Ovary (tissue), 9 donors: ENCODE measurements around the gene BTC. TPM values are rescaled to one million over a fixed set of nuclear protein-coding genes. Genes with fewer than 3 reads are reported as not detected.
"Not testable (repeated sequence)": the region's sequence is repeated elsewhere in the genome, so short reads cannot be mapped to it uniquely, and the experiment has no call there.

Source experiments
- DNase-seq, 5 donors: peaks; one replicate each; pipeline ENCODE4 v3.0.0-alpha.2; 2019 to 2020
- H3K27ac ChIP-seq, 2 donors: fragments of 200-600 bp; one replicate each; pipeline versions ENCODE4 v1.5.1 to v1.8.0; 2019 to 2022
- H3K27me3 ChIP-seq: fragments of 200-600 bp; one replicate; pipeline ENCODE4 v1.8.0; 2022
- H3K36me3 ChIP-seq: fragments of 200-600 bp; sonication (generic); one replicate; pipeline ENCODE4 v1.5.1; 2019
- H3K4me1 ChIP-seq: one replicate; pipeline ENCODE4 v1.8.1; 2013; ENCODE audit warnings: mild to moderate bottlenecking, moderate library complexity; ENCODE audit not compliant: insufficient read depth
- H3K4me3 ChIP-seq: fragments of 200-600 bp; sonication (generic); one replicate; pipeline ENCODE4 v1.5.1; 2017
- H3K9me3 ChIP-seq, 2 donors: fragments of 200-600 bp in 1 of 2; sonication (generic) in 1 of 2; one replicate each; pipeline versions ENCODE4 v1.5.1 to v1.8.1; 2013 to 2019; ENCODE audit warnings: mild to moderate bottlenecking in 1 of 2, moderate library complexity in 1 of 2
- EP300 ChIP-seq: sonication (generic); formaldehyde crosslinking; IDR thresholded peaks from one replicate; pipeline ENCODE4 v1.6.1; 2017; ENCODE audit warnings: antibody characterized with exemption
- POLR2A ChIP-seq: fragments of 450-650 bp; IDR thresholded peaks from one replicate; pipeline ENCODE4 v1.6.1; 2017; ENCODE audit warnings: antibody characterized with exemption, mild to moderate bottlenecking, moderate library complexity
- WGBS, 3 donors: extraction: QIAGEN DNeasy Blood & Tissue Kit in 1 of 3; methylation state at CpG; one replicate each; pipeline versions ENCODE4 v1.1.5 to v1.1.7; 2013 to 2017; 5-methylcytosine and 5-hydroxymethylcytosine counted together
- intact Hi-C, 4 donors: fragments of 100-400 bp; cut with DNase I; formaldehyde crosslinking; loops; one replicate each; pipeline versions ENCODE4 v1.11.0 to v1.15.1; 2022 to 2023
- polyA plus RNA-seq, 2 donors: library from polyadenylated mRNA; stranded (reverse); fragments of 200-250 nt in 1 of 2; fragments of 350-450 nt in 1 of 2; fragmentation: Illumina TruSeq in 1 of 2; extraction: RNeasy Lipid Tissue Mini Kit (QIAGEN cat#74804) in 1 of 2; gene quantifications; one replicate each; pipeline ENCODE4 v1.2.3, GENCODE V29; 2013 to 2014
- total RNA-seq, 7 donors: library from RNA; depleted of rRNA in 2 of 7; stranded (reverse); fragments of >200 nt in 2 of 7; fragmentation: NEBNext Ultra II Directional in 3 of 7; extraction: Animal tissue kit (Norgen Biotek cat#: 25700) in 3 of 7; gene quantifications; one replicate each; pipeline versions ENCODE4 v1.1.0 to v1.2.4, GENCODE V29; 2016 to 2023
- TF ChIP-seq, protein P1 (sequence below), 3 donors: fragments of 450-650 bp in 2 of 3; fragments of 200-600 bp in 1 of 3; IDR thresholded peaks; one replicate each; pipeline versions ENCODE4 v1.5.1 to v1.8.0; 2016 to 2022; ENCODE audit warnings: antibody characterized with exemption in 3 of 3, mild to moderate bottlenecking in 1 of 3
- donor health status: DM: no; HTN: no; CAD: no; lungs with moderate emphysema.
- donor health status: DM: no; HTN: no; CAD: no.
- donor health status: Bipolar disorder and iron deficiency.
- donor health status: DM: yes; HTN: yes; CAD: no.
- donor health status: DM: no; HTN: no; CAD: no.
- donor health status: DM: yes; HTN: yes; CAD: no.

Gene BTC
- total and polyA plus RNA-seq, 9 donors: 0.24 to 30.0 (median 0.97) TPM

DNA sequence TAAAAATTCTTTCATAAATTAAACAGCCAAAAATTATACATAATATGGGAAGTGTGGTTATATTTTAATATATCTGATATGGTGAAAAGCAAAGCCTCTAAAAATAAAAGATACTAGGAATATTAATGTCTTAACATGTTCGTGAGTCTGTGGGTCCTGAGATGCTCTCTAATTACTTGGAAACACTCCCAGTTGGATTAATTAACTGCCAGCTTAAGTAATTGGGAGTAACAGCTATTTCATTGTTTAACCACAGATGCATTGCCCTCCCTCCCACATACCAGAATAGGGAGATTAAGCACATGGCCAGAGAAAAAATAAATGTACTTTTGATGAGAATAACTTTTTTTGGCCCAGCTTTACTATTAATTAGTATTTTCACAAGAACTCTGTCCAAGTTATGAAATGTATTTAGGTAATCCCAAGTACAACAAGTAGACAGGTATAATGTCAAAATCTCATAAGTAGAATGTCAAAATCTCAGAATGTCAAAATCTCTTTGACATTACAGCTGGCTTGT, 79.7 kb downstream of the BTC start:
- Histone ChIP-seq H3K27me3 (no peaks in the 10 kb centered on the region), H3K9me3 (no peaks in the 10 kb centered on the region), H3K4me1 (no peaks in the 10 kb centered on the region), H3K36me3 (no peaks in the 10 kb centered on the region), H3K4me3 (no peak overlapping the region), H3K27ac (no peak overlapping the region)
- TF ChIP-seq, protein P1, sequence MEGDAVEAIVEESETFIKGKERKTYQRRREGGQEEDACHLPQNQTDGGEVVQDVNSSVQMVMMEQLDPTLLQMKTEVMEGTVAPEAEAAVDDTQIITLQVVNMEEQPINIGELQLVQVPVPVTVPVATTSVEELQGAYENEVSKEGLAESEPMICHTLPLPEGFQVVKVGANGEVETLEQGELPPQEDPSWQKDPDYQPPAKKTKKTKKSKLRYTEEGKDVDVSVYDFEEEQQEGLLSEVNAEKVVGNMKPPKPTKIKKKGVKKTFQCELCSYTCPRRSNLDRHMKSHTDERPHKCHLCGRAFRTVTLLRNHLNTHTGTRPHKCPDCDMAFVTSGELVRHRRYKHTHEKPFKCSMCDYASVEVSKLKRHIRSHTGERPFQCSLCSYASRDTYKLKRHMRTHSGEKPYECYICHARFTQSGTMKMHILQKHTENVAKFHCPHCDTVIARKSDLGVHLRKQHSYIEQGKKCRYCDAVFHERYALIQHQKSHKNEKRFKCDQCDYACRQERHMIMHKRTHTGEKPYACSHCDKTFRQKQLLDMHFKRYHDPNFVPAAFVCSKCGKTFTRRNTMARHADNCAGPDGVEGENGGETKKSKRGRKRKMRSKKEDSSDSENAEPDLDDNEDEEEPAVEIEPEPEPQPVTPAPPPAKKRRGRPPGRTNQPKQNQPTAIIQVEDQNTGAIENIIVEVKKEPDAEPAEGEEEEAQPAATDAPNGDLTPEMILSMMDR (IDR thresholded peaks at IDR 0.05): no peak
- TF ChIP-seq EP300 (no peak), POLR2A (no peak)
- intact Hi-C loops: no loop called here
- no peak for DNase-seq
- WGBS, 3 donors: 16 to 21% (median 19%) methylated on average over 1 of the region's 1 CpG

DNA sequence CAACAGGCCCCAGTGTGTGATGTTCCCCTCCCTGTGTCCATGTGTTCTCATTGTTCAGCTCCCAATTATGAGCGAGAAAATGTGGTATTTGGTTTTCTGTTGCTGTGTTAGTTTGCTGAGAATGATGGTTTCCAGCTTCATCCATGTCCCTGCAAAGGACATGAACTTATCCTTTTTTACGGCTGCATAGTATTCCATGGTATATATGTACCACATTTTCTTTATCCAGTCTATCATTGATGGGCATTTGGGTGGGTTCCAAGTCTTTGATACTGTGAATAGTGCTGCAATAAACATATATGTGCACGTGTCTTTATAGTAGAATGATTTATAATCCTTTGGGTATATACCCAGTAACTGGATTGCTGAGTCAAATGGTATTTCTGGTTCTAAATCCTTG, 86.2 kb downstream of the BTC start:
- DNase-seq, H3K4me3 ChIP-seq, H3K9me3 ChIP-seq, H3K36me3 ChIP-seq, H3K27ac ChIP-seq, H3K27me3 ChIP-seq, H3K4me1 ChIP-seq, intact Hi-C loops: not testable (repeated sequence)
- WGBS, 3 donors: 81 to 92% (median 84%) methylated on average over 3 of the region's 3 CpGs

Other genes with a start within 250 kb of the BTC start
- gene PARM1, start 138.6 kb upstream of the BTC start, total RNA-seq: 10 to 100 TPM in 5 of 7 donors, 1 to 10 TPM in 2; 1.9 to 24.0 (median 12.6) TPM
- gene PARM1, start 138.6 kb upstream of the BTC start, polyA plus RNA-seq: 10 to 100 TPM in 1 of 2 donors, 1 to 10 TPM in 1; 9.0 to 90.1 TPM